Right lobe of liver (tissue), 6 donors: ENCODE measurements around the gene TBC1D5. TPM values are rescaled to one million over a fixed set of nuclear protein-coding genes. Genes with fewer than 3 reads are reported as not detected.

Source experiments
- ATAC-seq, 4 donors: fragments of 200-7000 bp; cut with Tn5 transposase; one replicate each; pipeline ENCODE4 v1.9.1; 2020; ENCODE audit warnings: mild to moderate bottlenecking in 4 of 4, moderate library complexity in 4 of 4
- DNase-seq, 3 donors: peaks; one replicate each; pipeline ENCODE4 v3.0.0-alpha.2; 2020
- H3K27ac ChIP-seq, 3 donors: fragments of 200-600 bp; one replicate each; pipeline ENCODE4 v1.8.0; 2022
- H3K27me3 ChIP-seq, 2 donors: fragments of 200-600 bp; one replicate each; pipeline ENCODE4 v1.8.0; 2022
- H3K36me3 ChIP-seq, 4 donors: fragments of 200-600 bp; sonication (generic) in 1 of 4; one replicate each; pipeline versions ENCODE4 v1.5.1 to v1.8.0; 2017 to 2022; ENCODE audit warnings: control low read depth in 1 of 4
- H3K4me1 ChIP-seq, 4 donors: fragments of 200-600 bp; sonication (generic) in 1 of 4; one replicate each; pipeline versions ENCODE4 v1.5.1 to v1.8.0; 2017 to 2022; ENCODE audit warnings: control low read depth in 1 of 4
- H3K4me3 ChIP-seq, 3 donors: fragments of 200-600 bp; one replicate each; pipeline ENCODE4 v1.8.0; 2022
- H3K9me3 ChIP-seq, 4 donors: fragments of 200-600 bp; sonication (generic) in 1 of 4; one replicate each; pipeline versions ENCODE4 v1.5.1 to v1.8.0; 2017 to 2022; ENCODE audit warnings: control low read depth in 1 of 4
- CTCF ChIP-seq, 4 donors: fragments of 200-600 bp in 3 of 4; fragments of 450-650 bp in 1 of 4; IDR thresholded peaks; one replicate each; pipeline versions ENCODE4 v1.5.1 to v1.8.0; 2016 to 2022; ENCODE audit warnings: antibody characterized with exemption in 4 of 4, mild to moderate bottlenecking in 2 of 4
- POLR2A ChIP-seq: fragments of 450-650 bp; IDR thresholded peaks from one replicate; pipeline ENCODE4 v1.6.1; 2017; ENCODE audit warnings: antibody characterized with exemption, mild to moderate bottlenecking
- WGBS: methylation state at CpG from one replicate; pipeline ENCODE4 v1.1.6; 2018; ENCODE audit warnings: low coverage, low lambda C conversion rate; ENCODE audit not compliant: insufficient coverage; ENCODE audit errors: missing lambda C conversion rate; 5-methylcytosine and 5-hydroxymethylcytosine counted together
- intact Hi-C, 2 donors: fragments of 100-400 bp; cut with DNase I; formaldehyde crosslinking; loops; one replicate each; pipeline versions ENCODE4 v1.11.2 to v1.14.1; 2022
- total RNA-seq, 6 experiments: library from RNA; depleted of rRNA in 2 of 6; stranded (reverse); fragments of >200 nt in 2 of 6; fragmentation: NEBNext Ultra II Directional in 3 of 6; extraction: Animal tissue kit (Norgen Biotek cat#: 25700) in 3 of 6; gene quantifications; one replicate each; pipeline versions ENCODE4 v1.1.0 to v1.2.4, GENCODE V29; 2016 to 2023
- donor health status: DM: no; HTN: yes; CAD: no.
- donor health status: DM: no; HTN: no; CAD: no.
- donor health status: DM: no; HTN: no; CAD: no.
- donor health status: DM: no; HTN: yes; CAD: no.
- donor health status: DM: no; HTN: yes; CAD: no.

Gene TBC1D5
- total RNA-seq, 6 experiments from 2014 or later = 21.5 to 33.4 (median 27.7) TPM

- 80% methylated on average over 3 of the region's 3 CpGs for WGBS
- TF ChIP-seq POLR2A (no peak), CTCF (IDR thresholded peaks at IDR 0.05) (no peak)
- Histone ChIP-seq H3K27me3 (no peaks in the 10 kb centered on the region), H3K27ac (no peak overlapping the region), H3K4me1 (no peaks in the 10 kb centered on the region), H3K9me3 (no peaks in the 10 kb centered on the region), H3K4me3 (no peak overlapping the region), H3K36me3 (no peaks in the 10 kb centered on the region)
- ATAC-seq = no peak
- intact Hi-C loops = no loop called here
- no peak for DNase-seq
These were observed 426.5 kb downstream of the TBC1D5 start for GRCh38 chr3:17315897-17316296.

GRCh38 chr3:17314171-17314570 is 428.3 kb downstream of the TBC1D5 start:
- Histone ChIP-seq H3K4me1 (no peaks in the 10 kb centered on the region), H3K9me3 (no peaks in the 10 kb centered on the region), H3K36me3 (no peaks in the 10 kb centered on the region), H3K4me3 (no peak overlapping the region), H3K27me3 (no peaks in the 10 kb centered on the region), H3K27ac (no peak overlapping the region)
- intact Hi-C loops = no loop called here
- no peak for DNase-seq
- ATAC-seq = no peak
- TF ChIP-seq CTCF (IDR thresholded peaks at IDR 0.05) = no peak
- TF ChIP-seq POLR2A = no peak

- Histone ChIP-seq H3K27me3 (no peaks in the 10 kb centered on the region), H3K27ac (no peak overlapping the region), H3K9me3 (no peaks in the 10 kb centered on the region), H3K36me3 (no peaks in the 10 kb centered on the region), H3K4me1 (no peaks in the 10 kb centered on the region), H3K4me3 (no peak overlapping the region)
- ATAC-seq (no peak), DNase-seq (no peak)
- intact Hi-C loops = no loop called here
- 63% methylated on average over 3 of the region's 3 CpGs for WGBS
- TF ChIP-seq CTCF (IDR thresholded peaks at IDR 0.05) (no peak), POLR2A (no peak)
These were observed 428.7 kb downstream of the TBC1D5 start for GRCh38 chr3:17313746-17314145.

- intact Hi-C loops = no loop called here
- Histone ChIP-seq H3K36me3 (no peaks in the 10 kb centered on the region), H3K9me3 (no peaks in the 10 kb centered on the region), H3K27me3 (no peaks in the 10 kb centered on the region), H3K27ac (no peak overlapping the region), H3K4me1 (no peaks in the 10 kb centered on the region), H3K4me3 (no peak overlapping the region)
- ATAC-seq (no peak), DNase-seq (no peak)
- TF ChIP-seq POLR2A = no peak
- TF ChIP-seq CTCF (IDR thresholded peaks at IDR 0.05) = no peak
These were observed 431.4 kb downstream of the TBC1D5 start for GRCh38 chr3:17310983-17311382.

GRCh38 chr3:17307887-17308286 is 434.5 kb downstream of the TBC1D5 start:
- Histone ChIP-seq H3K27ac (no peak overlapping the region), H3K27me3 (no peaks in the 10 kb centered on the region), H3K4me1 (no peaks in the 10 kb centered on the region), H3K36me3 (no peaks in the 10 kb centered on the region), H3K4me3 (no peak overlapping the region), H3K9me3 (no peaks in the 10 kb centered on the region)
- no peak for ATAC-seq
- no peak for DNase-seq
- whole genome bisulfite sequencing = 67% methylated on average over 5 of the region's 5 CpGs
- TF ChIP-seq POLR2A (no peak), CTCF (IDR thresholded peaks at IDR 0.05) (no peak)
- intact Hi-C loops = no loop called here
